ENCODE measurements around the gene PPP4R3B.
"Not testable (repeated sequence)": the region's sequence is repeated elsewhere in the genome, so short reads cannot be mapped to it uniquely, and the experiment has no call there.

The PPP4R3B gene

DNA sequence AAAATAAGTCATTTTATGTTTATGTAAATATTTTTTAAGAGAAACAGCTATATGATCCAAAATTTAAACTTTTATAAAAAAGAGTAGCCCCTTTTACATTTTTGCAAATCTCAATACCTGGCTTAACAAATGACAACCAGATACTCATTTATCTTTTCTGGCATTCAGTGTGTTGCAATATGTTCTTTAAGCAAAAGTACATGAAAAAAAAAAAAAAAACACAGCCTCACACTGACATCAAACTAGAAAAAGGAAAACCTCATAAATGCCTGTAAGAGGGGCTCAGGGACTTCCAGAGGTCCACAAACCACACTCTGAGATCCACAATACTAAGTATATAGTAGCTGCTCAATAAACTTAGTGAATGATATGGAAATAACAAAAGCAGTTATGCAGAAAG lies 21.9 kb downstream of the PPP4R3B start:
- DNase-seq (ENCODE audit: low spot score), result no peak

DNA sequence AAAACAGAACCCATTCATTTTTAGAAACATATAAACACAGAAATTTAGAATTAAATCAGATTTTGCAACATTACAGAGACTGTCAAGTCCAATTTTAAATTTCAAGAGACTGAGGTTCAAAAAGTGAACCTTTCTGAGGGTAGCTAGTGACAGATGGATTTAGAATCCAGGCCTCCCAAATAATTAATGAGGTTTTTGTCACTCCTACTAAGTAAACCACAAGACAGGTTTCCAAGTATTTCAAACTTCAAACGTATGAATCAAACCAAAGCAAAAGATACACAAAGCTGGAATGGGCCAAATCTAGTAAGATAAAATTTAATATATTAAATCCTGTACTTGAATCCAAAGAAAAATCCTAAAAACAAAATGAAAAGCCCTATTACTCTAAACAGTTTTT lies 25.3 kb downstream of the PPP4R3B start:
- DNase-seq (ENCODE audit: low spot score), result no peak

DNA sequence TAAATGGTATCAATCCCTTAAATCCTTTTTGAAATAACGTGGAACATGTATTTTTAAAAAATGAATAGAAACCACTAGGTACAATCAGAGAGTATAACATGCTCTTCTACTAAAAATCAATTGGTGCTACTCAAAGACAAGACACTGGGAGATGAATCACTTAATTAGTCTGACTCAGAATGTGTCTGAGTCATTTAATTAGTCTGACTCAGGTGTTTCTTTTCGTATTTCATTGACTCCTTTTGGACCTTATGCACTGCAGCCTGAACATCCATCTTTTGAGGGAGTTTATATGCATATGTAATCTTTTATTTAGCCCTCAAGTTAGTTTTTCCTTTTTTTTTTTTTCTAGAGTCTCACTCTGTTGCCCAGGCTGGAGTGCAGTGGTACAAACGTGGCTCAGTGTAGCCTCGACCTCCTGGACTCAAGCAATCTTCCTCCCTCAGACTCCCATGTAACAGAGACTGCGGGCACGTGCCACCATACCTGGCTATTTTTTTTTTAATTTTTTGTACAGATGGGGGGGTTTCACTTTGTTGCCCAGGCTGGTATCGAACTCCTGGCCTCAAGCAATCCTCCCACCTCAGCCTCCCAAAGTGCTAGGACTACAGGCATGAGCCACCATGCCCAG lies 26.5 kb downstream of the PPP4R3B start:
- peak; percentile 81 for DNase-seq (ENCODE audit: low spot score)

DNA sequence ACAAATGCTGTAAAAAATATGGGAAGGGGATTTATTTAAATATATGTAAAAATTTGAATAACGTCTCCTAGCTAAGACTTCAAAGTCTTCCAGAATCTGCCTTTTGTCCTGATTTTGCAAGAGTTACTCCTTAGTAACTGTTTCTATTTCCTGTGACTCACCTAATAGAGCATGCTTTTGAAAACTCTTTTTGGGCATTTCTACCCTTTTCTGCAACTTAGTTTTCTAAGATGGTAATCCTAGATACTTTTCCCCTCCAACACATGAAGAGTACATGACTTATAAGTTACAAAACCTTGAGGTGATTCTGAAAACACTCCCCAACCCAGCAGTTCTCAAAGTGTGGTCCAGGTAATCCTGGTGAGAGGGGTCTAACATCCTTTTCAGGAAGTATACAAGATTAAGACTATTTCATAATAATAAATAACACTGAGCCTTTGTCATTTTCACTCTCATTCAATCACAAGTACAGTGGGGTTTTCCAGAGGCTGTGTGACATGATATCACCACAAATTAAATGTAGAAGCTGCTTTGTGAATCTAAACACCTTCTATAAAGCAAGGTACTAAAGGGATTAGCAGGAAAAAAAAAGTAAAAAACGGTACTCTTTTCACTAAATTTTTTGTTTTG lies 31.9 kb downstream of the PPP4R3B start:
- DNase-seq (ENCODE audit: low spot score), result no peak

DNA sequence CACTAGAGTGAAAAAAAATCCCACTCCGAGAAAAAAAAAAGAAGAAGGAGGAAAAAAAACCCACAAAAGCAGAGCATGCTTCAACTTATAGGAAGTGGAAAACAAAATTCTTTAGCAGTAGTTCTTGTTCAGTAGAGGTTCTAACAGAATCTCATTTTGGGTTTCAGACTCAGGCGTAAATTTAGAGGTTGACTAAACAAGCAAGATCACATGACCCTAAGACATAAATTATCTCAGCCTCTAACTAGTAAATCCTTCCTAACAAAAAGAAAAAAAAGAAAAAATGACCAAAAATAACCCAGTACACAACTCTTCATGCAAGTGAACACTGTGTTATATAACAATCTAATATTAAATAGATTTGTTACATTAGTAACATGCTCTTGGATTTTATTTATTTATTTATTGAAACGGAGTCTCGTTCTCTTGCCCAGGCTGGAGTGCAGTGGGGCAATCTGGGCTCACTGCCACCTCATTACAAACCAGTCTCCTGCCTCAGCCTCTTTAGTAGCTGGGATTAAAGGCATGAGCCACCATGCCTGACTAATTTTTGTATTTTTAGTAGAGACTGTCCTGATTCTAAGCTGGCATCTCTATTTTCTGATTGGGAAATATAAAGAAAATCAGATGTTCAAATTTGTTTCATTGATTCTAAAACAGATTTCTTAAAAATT lies 35.4 kb downstream of the PPP4R3B start:
- DNase-seq (ENCODE audit: low spot score), result no peak

DNA sequence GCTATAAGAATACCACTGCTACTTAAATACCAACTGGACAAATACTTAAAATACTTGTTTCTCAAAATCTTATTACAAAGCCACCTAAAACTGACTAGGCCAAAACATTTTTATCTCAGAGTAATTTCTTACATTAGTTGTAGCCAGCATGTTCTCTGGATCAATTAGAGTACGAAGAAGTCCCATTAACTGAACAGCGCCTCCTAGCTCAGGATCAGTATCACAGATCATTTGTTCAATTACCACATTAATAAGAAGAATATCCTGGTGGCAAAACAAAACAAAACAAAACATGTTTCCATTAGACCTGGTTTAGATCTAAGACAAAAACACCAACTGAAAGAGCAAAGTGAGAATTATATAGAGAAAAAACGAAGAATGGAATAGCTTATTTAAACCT lies 36.0 kb downstream of the PPP4R3B start:
- DNase-seq (ENCODE audit: low spot score), result no peak

DNA sequence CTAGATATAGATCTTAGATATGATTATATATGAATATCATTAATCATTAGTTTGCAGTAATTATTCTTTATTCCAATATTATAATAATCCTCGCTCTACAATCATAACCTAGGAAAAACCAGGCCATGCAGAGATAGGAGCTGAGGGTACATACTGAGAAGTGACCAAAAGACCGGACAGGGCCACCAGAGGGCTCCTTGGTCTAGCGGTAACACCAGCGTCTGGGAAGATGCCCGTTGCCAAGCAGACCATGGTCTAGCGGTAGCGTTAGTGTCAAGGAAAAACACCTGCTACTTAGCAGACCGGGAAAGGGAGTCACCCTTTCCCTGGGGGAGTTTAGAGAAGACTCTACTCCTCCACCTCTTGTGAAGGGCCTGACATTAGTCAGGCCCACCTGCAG lies 48.4 kb downstream of the PPP4R3B start:
- DNase-seq (ENCODE audit: low spot score), result not testable (repeated sequence)

DNA sequence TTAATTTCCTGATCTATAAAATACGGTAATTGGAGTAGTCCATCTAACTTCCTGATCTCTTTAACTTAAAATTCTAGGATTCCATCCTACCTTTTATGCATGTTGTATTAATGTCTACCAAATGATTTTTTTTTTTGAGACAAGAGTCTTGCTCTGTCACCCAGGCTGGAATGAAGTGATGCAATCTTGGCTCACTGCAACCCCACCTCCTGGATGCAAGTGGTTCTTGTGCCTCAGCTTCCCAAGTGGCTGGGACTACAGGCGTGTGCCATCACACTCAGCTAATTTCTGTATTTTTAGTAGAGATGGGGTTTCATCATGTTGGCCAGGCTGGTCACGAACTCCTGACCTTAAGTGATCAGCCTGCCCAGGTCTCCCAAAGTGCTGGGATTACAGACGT lies 50.1 kb downstream of the PPP4R3B start:
- DNase-seq (ENCODE audit: low spot score), result no peak

DNA sequence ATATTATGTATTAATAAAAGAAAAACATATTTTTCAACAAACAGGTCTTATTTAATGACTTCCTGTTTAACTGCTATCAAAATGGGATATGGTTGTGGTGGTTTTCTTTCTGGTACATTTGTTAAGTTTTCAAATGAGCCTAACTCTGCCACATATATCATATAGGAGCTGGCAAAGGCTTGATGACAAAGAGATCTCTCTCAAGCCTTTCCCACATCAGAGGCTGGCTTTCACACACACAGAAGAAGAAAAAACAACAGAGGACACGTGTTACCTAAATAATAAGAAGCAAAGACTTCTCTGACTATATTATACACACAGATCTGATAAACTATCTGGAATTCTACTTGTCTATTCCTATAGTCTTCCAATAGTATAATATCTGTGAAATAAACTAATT lies 51.8 kb downstream of the PPP4R3B start:
- DNase-seq (ENCODE audit: low spot score), result no peak

DNA sequence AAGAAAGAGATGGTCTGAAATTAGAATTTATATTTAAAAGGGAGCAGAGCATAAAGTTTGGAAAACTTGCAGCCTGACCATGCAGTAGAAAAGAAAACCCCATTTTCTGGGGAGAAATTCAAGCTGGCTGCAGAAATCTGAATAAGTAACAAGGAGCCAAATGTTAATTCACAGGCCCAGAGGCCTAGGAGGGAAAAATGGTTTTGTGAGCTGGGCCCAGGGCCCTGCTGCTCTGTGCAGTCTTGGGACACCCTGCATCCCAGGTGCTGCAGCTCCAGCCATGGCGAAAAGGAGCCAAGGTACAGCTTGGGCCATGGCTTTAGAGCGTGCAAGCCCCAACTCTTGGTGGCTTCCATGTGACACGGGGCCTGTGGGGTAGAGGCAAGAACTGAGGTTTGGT lies 56.6 kb downstream of the PPP4R3B start:
- no peak for DNase-seq (ENCODE audit: low spot score)

DNA sequence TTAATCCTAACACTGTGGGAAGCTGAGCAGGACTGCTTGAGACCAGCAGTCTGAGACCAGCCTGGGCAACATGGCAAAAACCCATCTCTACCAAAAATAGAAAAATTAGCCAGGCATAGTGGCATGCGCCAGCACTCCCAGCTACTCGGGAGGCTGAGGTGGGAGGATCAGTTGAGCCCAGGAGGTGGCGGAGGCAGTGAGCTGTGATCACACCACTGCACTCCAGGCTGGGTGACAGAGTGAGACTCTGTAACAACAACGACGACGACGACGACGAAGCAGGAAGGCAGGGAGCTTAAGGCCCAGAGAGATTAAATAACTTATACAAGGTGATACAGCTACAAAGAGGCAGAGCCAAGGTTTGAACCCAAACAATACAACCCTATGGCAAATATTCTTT lies 60.6 kb downstream of the PPP4R3B start:
- no peak for DNase-seq (ENCODE audit: low spot score)

DNA sequence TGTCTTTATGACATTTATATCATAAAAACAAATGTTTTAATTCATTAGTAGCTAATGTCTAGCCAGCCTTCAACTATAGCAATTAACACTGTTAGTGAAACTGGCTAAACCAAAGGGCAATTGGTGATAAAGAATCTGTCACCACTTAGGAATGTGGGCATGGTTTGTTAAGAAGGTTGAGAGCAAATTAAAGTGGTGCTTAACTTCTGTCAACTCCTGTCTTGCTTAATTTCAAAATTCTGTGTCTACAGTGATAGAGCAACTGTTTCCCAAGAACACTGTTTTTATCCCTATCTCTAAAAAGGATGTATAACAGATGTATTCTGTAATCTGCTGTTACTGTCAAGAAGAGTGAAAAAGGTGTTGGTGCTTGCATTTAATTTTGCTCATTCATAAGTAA lies 61.4 kb downstream of the PPP4R3B start:
- DNase-seq (ENCODE audit: low spot score), result no peak

DNA sequence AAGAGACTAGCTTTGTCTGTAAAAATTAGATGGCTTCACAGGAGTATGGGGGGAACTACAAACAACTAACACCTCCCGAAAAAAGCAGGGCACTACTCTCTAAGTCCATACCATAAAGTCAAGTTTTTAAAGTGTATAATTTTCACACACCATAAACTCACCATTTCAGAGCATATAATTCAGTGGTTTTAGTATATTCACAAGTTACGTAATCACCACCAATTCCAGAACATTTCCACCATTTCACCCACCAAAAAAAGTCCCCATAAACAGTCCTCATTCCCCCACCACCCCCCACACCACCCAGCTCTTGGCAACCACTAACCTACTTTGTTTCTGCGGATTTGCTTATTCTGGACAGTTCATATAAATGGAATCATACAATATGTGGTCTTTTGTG lies 64.1 kb downstream of the PPP4R3B start:
- DNase-seq (ENCODE audit: low spot score), result no peak

DNA sequence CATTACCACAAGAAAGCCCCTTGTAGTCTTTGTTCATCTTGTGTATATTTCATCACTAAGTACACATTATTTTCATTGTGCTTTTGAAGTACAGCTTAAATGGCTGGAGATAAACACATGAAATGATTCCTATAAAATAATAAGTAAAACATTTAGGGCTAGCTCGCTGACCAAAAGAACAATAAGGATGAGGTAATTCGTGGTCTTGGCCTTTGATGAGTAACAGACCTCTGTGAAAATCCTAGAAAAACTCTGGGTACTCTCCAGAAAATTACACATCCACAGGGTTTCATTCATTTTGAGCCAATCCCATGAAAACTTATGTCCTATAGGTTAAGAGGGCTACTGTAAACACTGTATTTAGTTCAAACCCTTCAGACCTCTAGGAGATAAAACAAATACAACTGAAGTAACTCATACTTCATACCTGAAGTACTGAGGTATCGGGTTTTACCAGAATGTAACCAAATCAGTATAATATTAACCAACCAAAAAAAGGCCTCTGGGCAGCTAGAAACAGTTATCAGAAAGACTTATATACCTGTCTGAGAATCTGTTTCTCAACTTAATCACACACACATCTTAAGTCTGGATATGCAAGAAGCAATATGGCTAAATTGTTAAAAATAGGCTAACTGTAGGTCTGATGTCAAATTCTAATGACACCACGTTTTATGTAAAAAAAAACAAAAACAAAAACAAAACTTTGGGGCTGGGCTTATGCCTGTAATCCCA lies 66.9 kb downstream of the PPP4R3B start:
- DNase-seq (ENCODE audit: low spot score), result peak; percentile 11

DNA sequence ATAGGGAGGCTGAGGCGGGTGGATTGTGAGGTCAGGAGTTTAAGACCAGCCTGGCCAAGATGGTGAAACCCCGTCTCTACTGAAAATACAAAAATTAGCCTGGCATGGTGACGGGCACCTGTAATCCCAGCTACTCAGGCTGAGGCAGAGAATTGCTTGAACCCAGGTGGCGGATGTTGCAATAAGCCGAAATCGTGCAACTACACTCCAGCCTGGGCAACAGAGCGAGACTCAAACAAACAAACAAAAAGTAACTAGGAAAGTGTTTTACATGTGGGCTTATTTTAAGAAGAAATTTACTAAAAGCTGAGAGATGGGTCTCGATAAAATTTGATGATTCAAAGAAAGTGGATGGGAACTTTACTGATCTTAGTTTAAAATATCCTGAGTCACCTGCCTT lies 69.7 kb downstream of the PPP4R3B start:
- DNase-seq (ENCODE audit: low spot score), result not testable (repeated sequence)

DNA sequence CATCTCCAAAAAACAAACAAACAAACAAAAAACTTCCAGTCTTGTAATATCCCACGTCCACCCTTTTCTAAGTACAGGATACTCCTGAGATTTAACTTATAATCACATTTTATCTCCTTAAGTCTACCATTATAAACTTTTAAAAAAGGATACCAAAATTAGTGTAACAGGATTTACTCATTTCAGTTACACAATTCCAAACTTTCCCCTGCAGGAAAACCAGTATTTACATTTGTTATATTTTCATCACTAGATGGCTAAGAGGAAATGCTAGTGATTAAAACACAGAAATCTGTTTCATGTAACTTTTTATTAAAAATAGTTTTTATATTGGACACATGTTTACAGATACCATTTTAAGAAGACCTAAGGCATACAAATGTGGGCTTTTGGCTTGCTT lies 70.4 kb downstream of the PPP4R3B start:
- DNase-seq (ENCODE audit: low spot score), result no peak

DNA sequence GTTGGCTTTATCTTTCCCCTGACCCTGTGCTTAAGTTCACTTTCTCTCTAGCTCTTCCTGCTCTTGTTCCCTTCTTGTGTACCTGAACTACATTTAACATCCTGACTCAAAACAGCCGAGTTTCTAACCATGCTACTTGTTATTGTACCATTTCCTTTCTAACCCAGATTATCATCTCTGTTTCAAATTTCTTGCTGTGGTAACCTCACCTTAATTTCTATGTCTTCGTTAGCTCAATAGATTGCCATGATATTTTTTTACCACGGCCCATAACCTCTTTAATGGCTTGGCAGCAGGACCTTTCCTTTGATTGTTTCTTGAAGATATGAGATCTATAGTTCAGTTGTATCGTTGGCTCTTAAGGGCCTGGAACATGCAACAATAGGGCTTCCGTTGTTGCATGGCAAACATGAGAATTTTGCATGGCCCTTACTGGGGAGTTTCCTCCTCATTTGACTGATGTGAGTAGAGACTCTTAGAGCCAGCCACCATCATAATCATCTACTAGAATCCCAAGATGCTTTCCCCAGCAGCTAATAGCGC lies 86.8 kb downstream of the PPP4R3B start:
- DNase-seq (ENCODE audit: low spot score), result no peak

DNA sequence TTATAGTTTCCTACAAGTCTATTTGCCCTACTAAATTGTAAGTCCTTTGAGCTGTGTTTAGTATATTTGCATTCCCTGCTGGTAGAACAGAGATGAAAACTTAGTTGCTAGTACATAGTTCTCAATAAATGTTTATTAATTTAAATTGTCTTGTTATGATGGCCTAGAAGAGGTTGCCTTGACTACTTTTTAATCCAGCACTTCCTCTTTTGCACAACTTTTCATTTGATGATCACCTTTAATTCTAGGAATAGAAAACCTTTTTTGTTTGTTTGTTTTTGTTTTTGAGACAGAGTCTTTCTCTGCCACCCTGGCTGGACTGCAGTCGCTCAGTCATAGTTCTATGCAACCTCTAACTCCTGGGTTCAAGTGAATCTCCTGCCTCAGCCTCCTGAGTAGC lies 91.2 kb downstream of the PPP4R3B start:
- no peak for DNase-seq (ENCODE audit: low spot score)

DNA sequence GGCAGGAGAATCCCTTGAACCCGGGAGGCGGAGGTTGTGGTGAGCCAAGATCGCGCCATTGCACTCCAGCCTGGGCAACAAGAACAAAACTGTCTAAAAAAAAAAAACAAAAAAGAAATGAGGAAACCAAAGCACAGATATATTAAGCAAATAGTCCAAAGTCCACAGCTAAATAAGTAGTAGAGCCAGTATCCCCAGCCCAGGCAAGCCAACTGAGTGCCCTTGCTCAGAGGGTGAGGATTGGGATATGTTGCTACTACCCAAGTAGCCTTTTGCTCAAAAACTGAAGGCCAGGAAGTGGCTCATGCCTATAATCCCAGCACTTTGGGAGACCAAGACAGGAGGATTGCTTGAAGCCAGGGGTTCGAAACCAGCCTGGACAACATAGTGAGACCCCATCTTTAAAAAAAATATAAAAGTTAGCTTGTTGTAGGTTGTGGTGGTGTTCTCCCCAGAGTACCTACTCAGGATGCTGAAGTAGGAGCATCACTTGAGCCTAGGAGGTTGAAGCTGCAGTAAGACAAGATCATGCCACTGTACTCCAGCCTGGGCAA lies 92.5 kb downstream of the PPP4R3B start:
- DNase-seq (ENCODE audit: low spot score), result no peak

DNA sequence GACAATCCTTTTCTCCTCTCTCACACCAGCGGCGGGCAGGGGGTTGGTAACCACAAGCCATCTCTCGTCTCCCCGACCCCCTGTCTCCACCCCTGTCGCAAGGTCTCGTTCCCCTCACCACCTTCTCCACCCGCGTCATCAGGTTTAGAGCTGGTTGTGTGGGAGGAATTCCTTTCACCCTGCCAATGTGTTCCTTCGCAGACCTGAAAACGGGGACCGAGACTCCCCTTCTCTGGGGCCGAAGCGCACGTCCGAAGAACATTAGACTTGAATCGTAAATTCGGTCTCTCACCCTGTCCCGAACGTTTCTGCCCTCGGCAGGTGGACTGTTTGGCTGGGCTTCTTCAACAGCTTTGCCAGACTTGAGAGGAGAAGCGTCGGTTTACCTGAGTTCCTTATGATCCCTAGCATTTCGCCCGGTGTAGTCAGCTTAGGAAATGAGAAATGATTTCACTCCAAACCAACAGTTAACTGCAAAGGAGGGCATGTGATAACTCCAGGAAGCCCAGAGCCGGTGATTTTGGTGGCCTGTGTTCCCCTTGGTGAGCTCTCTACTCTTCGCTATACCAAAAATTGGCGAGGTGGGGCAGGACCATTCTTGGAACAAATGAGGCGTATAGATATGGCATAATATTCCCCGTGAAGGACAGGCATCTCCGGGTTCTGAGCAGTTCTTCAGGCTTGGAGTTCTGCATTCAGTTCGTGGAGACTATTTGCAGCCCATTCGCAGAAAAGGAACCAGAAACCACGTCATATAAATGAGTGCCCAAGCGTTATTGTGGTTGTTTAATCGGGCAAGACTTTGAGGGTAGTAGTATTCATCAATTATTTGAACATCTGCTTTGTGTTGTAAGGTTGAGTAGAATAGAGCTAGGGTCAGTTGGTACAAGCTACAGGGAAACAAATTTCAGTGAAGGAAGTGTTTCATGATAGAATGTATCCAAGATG lies 97.2 kb downstream of the PPP4R3B start:
- DNase-seq (ENCODE audit: low spot score), result peak; percentile 47

DNA sequence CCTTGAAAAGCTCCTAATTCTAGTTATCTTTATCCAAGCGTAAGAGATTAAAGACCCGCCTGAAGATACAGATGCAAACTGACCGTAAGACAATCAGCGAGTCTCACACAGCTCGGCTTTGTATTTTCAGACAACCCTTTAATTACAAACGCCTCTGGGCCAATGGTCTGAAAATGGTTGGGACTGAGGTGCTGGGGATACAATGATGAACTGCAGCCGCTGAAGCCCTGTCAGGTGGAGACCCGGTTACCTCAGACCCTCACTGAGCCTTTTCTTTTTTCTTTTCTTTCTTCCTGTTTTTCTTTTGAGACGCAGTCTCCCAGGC lies 98.6 kb downstream of the PPP4R3B start:
- no peak for DNase-seq (ENCODE audit: low spot score)

All from SW480 (cell line).